Daoy (cell line): ENCODE data around the gene SLC29A3. TPM values are rescaled to one million over a fixed set of nuclear protein-coding genes. Genes with fewer than 3 reads are reported as not detected.

Source experiments
- DNase-seq: peaks from one replicate; pipeline ENCODE4 v3.0.0-alpha.2; 2015; ENCODE audit warnings: low read depth
- total RNA-seq: library from RNA; depleted of rRNA; stranded (reverse); fragments of >200 nt; shearing (Covaris generic); gene quantifications from 2 replicates; pipeline ENCODE4 v1.2.3, GENCODE V29; 2014

The SLC29A3 gene
- total RNA-seq, 1 experiment from 2014 or later = 0.63 TPM

GRCh38 chr10:71300555-71301370, 18.3 kb upstream of the SLC29A3 start:
- no peak for DNase-seq

GRCh38 chr10:71301371-71301916, 17.6 kb upstream of the SLC29A3 start:
- DNase-seq = no peak

GRCh38 chr10:71302451-71302850, 16.6 kb upstream of the SLC29A3 start:
- DNase-seq = no peak

- DNase-seq = peak; percentile 30
These were observed 16.0 kb upstream of the SLC29A3 start for GRCh38 chr10:71302874-71303568.

- no peak for DNase-seq
These were observed 15.5 kb upstream of the SLC29A3 start for GRCh38 chr10:71303569-71303907.

GRCh38 chr10:71304914-71305313, 14.1 kb upstream of the SLC29A3 start:
- DNase-seq = no peak

GRCh38 chr10:71306979-71307378, 12.1 kb upstream of the SLC29A3 start:
- no peak for DNase-seq

- no peak for DNase-seq
These were observed 11.5 kb upstream of the SLC29A3 start for GRCh38 chr10:71307469-71308085.

- no peak for DNase-seq
These were observed 10.8 kb upstream of the SLC29A3 start for GRCh38 chr10:71308244-71308643.

- DNase-seq = no peak
These were observed 10.1 kb upstream of the SLC29A3 start for GRCh38 chr10:71308985-71309384.

- no peak for DNase-seq
These were observed 9.1 kb upstream of the SLC29A3 start for GRCh38 chr10:71309919-71310318.

GRCh38 chr10:71312220-71312619, 6.8 kb upstream of the SLC29A3 start:
- DNase-seq = no peak

GRCh38 chr10:71312811-71313789, 6.0 kb upstream of the SLC29A3 start:
- no peak for DNase-seq

- peak; percentile 32 for DNase-seq
These were observed 4.9 kb upstream of the SLC29A3 start for GRCh38 chr10:71314028-71314693.

- DNase-seq = no peak
These were observed 4.3 kb upstream of the SLC29A3 start for GRCh38 chr10:71314694-71315225.

GRCh38 chr10:71316056-71316785, 2.8 kb upstream of the SLC29A3 start:
- no peak for DNase-seq

GRCh38 chr10:71316786-71317160, 2.3 kb upstream of the SLC29A3 start:
- DNase-seq = no peak

- no peak for DNase-seq
These were observed 1.3 kb upstream of the SLC29A3 start for GRCh38 chr10:71317739-71318138.

GRCh38 chr10:71319800-71320392, 837 bp downstream of the SLC29A3 start:
- no peak for DNase-seq
